Colonic mucosa (tissue), 4 donors: ENCODE data around the gene IFI44. TPM values are rescaled to one million over a fixed set of nuclear protein-coding genes. Genes with fewer than 3 reads are reported as not detected.

Experiments
- DNase-seq: peaks from one replicate; pipeline ENCODE4 v3.0.0-alpha.2; 2020
- H3K27ac ChIP-seq: fragments of 200-600 bp; one replicate; pipeline ENCODE4 v1.8.0; 2021
- H3K27me3 ChIP-seq: fragments of 200-600 bp; one replicate; pipeline ENCODE4 v1.8.0; 2021
- H3K36me3 ChIP-seq: fragments of 200-600 bp; one replicate; pipeline ENCODE4 v1.8.0; 2021
- H3K4me1 ChIP-seq: fragments of 200-600 bp; one replicate; pipeline ENCODE4 v1.8.0; 2021; ENCODE audit warnings: mild to moderate bottlenecking
- H3K4me3 ChIP-seq: fragments of 200-600 bp; one replicate; pipeline ENCODE4 v1.8.0; 2021
- H3K9ac ChIP-seq, 2 donors: one replicate each; pipeline ENCODE4 v1.7.0; 2013; ENCODE audit warnings: control low read depth in 2 of 2, low read depth in 2 of 2, low read length in 2 of 2
- H3K9me3 ChIP-seq: fragments of 200-600 bp; one replicate; pipeline ENCODE4 v1.8.0; 2021
- intact Hi-C: fragments of 100-400 bp; cut with DNase I; formaldehyde crosslinking; loops from one replicate; pipeline ENCODE4 v1.14.1; 2022
- total RNA-seq, 2 donors: library from RNA; stranded (reverse); fragmentation: NEBNext Ultra II Directional in 1 of 2; extraction: Animal tissue kit (Norgen Biotek cat#: 25700) in 1 of 2; gene quantifications; one replicate each; pipeline ENCODE4 v1.2.1, GENCODE V29; 2021
- TF ChIP-seq, protein P1 (sequence below): fragments of 200-600 bp; IDR thresholded peaks from one replicate; pipeline ENCODE4 v1.8.0; 2022; ENCODE audit warnings: antibody characterized with exemption, mild to moderate bottlenecking
- donor health status: healthy.
- donor health status: DM: no; HTN: no; CAD: no.
- donor health status: DM: no; HTN: no; CAD: no.

IFI44 gene
- total RNA-seq, 2 donors from 2014 or later: 2.2 to 4.4 TPM

DNA sequence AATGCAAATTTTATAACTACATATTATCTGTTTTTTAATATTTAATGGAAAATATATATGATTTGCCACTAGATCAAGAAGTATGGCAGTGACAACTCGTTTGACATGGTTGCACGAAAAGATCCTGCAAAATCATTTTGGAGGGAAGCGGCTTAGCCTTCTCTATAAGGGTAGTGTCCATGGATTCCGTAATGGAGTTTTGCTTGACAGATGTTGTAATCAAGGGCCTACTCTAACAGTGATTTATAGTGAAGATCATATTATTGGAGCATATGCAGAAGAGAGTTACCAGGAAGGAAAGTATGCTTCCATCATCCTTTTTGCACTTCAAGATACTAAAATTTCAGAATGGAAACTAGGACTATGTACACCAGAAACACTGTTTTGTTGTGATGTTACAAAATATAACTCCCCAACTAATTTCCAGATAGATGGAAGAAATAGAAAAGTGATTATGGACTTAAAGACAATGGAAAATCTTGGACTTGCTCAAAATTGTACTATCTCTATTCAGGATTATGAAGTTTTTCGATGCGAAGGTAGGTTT lies 556 bp downstream of the IFI44 start:
- no peaks in the 10 kb centered on the region for H3K27me3 ChIP-seq
- H3K9me3 ChIP-seq: no peaks in the 10 kb centered on the region
- no peaks in the 10 kb centered on the region for H3K36me3 ChIP-seq
- no peaks in the 10 kb centered on the region for H3K4me1 ChIP-seq
- no peak for DNase-seq
- TF ChIP-seq, protein P1, sequence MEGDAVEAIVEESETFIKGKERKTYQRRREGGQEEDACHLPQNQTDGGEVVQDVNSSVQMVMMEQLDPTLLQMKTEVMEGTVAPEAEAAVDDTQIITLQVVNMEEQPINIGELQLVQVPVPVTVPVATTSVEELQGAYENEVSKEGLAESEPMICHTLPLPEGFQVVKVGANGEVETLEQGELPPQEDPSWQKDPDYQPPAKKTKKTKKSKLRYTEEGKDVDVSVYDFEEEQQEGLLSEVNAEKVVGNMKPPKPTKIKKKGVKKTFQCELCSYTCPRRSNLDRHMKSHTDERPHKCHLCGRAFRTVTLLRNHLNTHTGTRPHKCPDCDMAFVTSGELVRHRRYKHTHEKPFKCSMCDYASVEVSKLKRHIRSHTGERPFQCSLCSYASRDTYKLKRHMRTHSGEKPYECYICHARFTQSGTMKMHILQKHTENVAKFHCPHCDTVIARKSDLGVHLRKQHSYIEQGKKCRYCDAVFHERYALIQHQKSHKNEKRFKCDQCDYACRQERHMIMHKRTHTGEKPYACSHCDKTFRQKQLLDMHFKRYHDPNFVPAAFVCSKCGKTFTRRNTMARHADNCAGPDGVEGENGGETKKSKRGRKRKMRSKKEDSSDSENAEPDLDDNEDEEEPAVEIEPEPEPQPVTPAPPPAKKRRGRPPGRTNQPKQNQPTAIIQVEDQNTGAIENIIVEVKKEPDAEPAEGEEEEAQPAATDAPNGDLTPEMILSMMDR: no peak
- H3K27ac ChIP-seq: peak overlapping the region; percentile 29
- no peak overlapping the region for H3K9ac ChIP-seq
- H3K4me3 ChIP-seq: peak overlapping the region; percentile 8
- intact Hi-C loops: no loop called here

GRCh38 chr1:78651241-78651640 lies 1.6 kb downstream of the IFI44 start:
- no peak overlapping the region for H3K9ac ChIP-seq
- no peaks in the 10 kb centered on the region for H3K36me3 ChIP-seq
- intact Hi-C loops: no loop called here
- H3K27ac ChIP-seq: no peak overlapping the region
- DNase-seq: no peak
- H3K4me3 ChIP-seq: peak overlapping the region; percentile 3
- no peaks in the 10 kb centered on the region for H3K27me3 ChIP-seq
- TF ChIP-seq, protein P1: no peak
- no peaks in the 10 kb centered on the region for H3K4me1 ChIP-seq
- no peaks in the 10 kb centered on the region for H3K9me3 ChIP-seq

GRCh38 chr1:78652019-78652560 lies 2.5 kb downstream of the IFI44 start:
- no peak overlapping the region for H3K9ac ChIP-seq

GRCh38 chr1:78658901-78659300 lies 9.3 kb downstream of the IFI44 start:
- TF ChIP-seq, protein P1: no peak
- H3K4me1 ChIP-seq: no peaks in the 10 kb centered on the region
- H3K4me3 ChIP-seq: no peak overlapping the region

More at GRCh38 chr1:78652019-78652560, 2.5 kb downstream of the IFI44 start:
- Histone ChIP-seq H3K27me3 (no peaks in the 10 kb centered on the region), H3K9me3 (no peaks in the 10 kb centered on the region), H3K36me3 (no peaks in the 10 kb centered on the region), H3K27ac (no peak overlapping the region), H3K4me1 (no peaks in the 10 kb centered on the region), H3K4me3 (no peak overlapping the region)
- TF ChIP-seq, protein P1: no peak
- no peak for DNase-seq
- intact Hi-C loops: no loop called here

DNA sequence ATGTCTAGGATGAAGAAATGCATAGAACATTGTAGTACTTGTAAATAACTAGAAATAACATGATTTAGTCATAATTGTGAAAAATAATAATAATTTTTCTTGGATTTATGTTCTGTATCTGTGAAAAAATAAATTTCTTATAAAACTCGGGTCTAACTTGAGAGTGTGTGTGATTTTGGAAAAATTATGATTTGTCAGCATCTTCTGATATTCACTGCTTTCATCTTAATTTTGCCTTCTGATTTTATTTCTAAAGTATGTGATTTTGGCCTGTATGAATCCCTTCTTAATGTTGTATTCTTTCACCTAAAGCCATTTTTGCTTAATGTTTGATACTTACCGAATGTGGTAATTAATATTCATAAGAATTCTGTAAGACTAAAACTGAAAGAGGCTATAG lies 14.3 kb downstream of the IFI44 start:
- Histone ChIP-seq H3K9me3 (no peaks in the 10 kb centered on the region), H3K4me1 (no peaks in the 10 kb centered on the region), H3K9ac (no peak overlapping the region), H3K27me3 (no peaks in the 10 kb centered on the region), H3K4me3 (no peak overlapping the region), H3K27ac (no peak overlapping the region), H3K36me3 (no peaks in the 10 kb centered on the region)
- intact Hi-C loops: no loop called here
- TF ChIP-seq, protein P1: no peak
- DNase-seq: no peak

More at GRCh38 chr1:78658901-78659300, 9.3 kb downstream of the IFI44 start:
- Histone ChIP-seq H3K27me3 (no peaks in the 10 kb centered on the region), H3K36me3 (no peaks in the 10 kb centered on the region), H3K27ac (no peak overlapping the region), H3K9me3 (no peaks in the 10 kb centered on the region), H3K9ac (no peak overlapping the region)
- no peak for DNase-seq
- intact Hi-C loops: no loop called here
